Astrocyte (in vitro differentiated cells and primary cell): ENCODE results near the gene PDIA2. TPM values are rescaled to one million over a fixed set of nuclear protein-coding genes. Genes with fewer than 3 reads are reported as not detected.

Experiments used
- DNase-seq: peaks from one replicate; pipeline ENCODE4 v3.0.0-alpha.2; 2010; ENCODE audit warnings: low read depth
- FAIRE-seq: peaks from 2 replicates; lab custom pipeline; 2011; peaks lifted over from hg19 to GRCh38; lab: Jason Lieb, UNC
- H2AFZ ChIP-seq: 2 replicates; pipeline ENCODE4 v1.6.0; 2012; ENCODE audit warnings: low read depth, low read length, inconsistent platforms
- H3K27ac ChIP-seq: 2 replicates; pipeline ENCODE4 v1.5.1; 2011; ENCODE audit warnings: low read depth, low read length, inconsistent platforms
- H3K27me3 ChIP-seq: 2 replicates; pipeline ENCODE4 v1.6.0; 2011; ENCODE audit warnings: low read length, inconsistent platforms; ENCODE audit not compliant: insufficient read depth
- H3K36me3 ChIP-seq: 2 replicates; pipeline ENCODE4 v1.5.1; 2011; ENCODE audit warnings: low read length, inconsistent platforms; ENCODE audit not compliant: insufficient read depth
- H3K4me1 ChIP-seq: 2 replicates; pipeline ENCODE4 v1.5.1; 2011; ENCODE audit warnings: low read length, inconsistent platforms; ENCODE audit not compliant: insufficient read depth
- H3K4me2 ChIP-seq: 2 replicates; pipeline ENCODE4 v1.6.0; 2012; ENCODE audit warnings: low read length, inconsistent platforms
- H3K4me3 ChIP-seq: 2 replicates; pipeline ENCODE4 v1.5.1; 2011; ENCODE audit warnings: low read depth, mild to moderate bottlenecking, low read length, inconsistent platforms; ENCODE audit not compliant: insufficient read depth
- H3K79me2 ChIP-seq: 2 replicates; pipeline ENCODE4 v1.6.0; 2012; ENCODE audit warnings: mild to moderate bottlenecking, low read length, inconsistent platforms; ENCODE audit not compliant: insufficient read depth
- H3K9ac ChIP-seq: 2 replicates; pipeline ENCODE4 v1.6.0; 2012; ENCODE audit warnings: mild to moderate bottlenecking, low read length, inconsistent platforms
- H3K9me3 ChIP-seq: 2 replicates; pipeline ENCODE4 v1.5.1; 2012; ENCODE audit warnings: low read depth, mild to moderate bottlenecking, low read length, inconsistent platforms; ENCODE audit not compliant: insufficient read depth
- H4K20me1 ChIP-seq: 2 replicates; pipeline ENCODE4 v1.6.0; 2012; ENCODE audit warnings: low read length, inconsistent platforms; ENCODE audit not compliant: insufficient read depth
- H3K27ac Mint-ChIP-seq: one replicate; pipeline ENCODE4 v1.8.0; 2021; ENCODE audit warnings: mild to moderate bottlenecking, mixed read lengths; ENCODE audit not compliant: unreplicated experiment
- H3K27me3 Mint-ChIP-seq: one replicate; pipeline ENCODE4 v1.8.0; 2021; ENCODE audit warnings: low read depth, mixed read lengths; ENCODE audit not compliant: unreplicated experiment
- H3K36me3 Mint-ChIP-seq: one replicate; pipeline ENCODE4 v1.8.0; 2021; ENCODE audit warnings: low read depth, mixed read lengths; ENCODE audit not compliant: unreplicated experiment
- H3K4me1 Mint-ChIP-seq: one replicate; pipeline ENCODE4 v1.8.0; 2021; ENCODE audit warnings: low read depth, mixed read lengths; ENCODE audit not compliant: unreplicated experiment
- H3K4me3 Mint-ChIP-seq: one replicate; pipeline ENCODE4 v1.8.0; 2021; ENCODE audit warnings: mild to moderate bottlenecking, moderate library complexity, mixed read lengths; ENCODE audit not compliant: unreplicated experiment
- H3K9me3 Mint-ChIP-seq: one replicate; pipeline ENCODE4 v1.8.0; 2021; ENCODE audit warnings: mild to moderate bottlenecking, mixed read lengths; ENCODE audit not compliant: unreplicated experiment
- CTCF ChIP-seq: IDR thresholded peaks from 2 replicates; pipeline ENCODE4 v1.5.1; 2011; ENCODE audit warnings: low read depth, mild to moderate bottlenecking, inconsistent platforms, low read length, moderate library complexity; ENCODE audit not compliant: insufficient read depth
- EZH2 ChIP-seq: IDR thresholded peaks from 2 replicates; pipeline ENCODE4 v1.6.1; 2012; ENCODE audit warnings: mild to moderate bottlenecking, low read length, inconsistent platforms; ENCODE audit not compliant: insufficient read depth
- total RNA-seq: library from RNA; stranded (reverse); gene quantifications from 2 replicates; pipeline ENCODE4 v1.2.1, GENCODE V29; 2021

PDIA2 gene
- total RNA-seq, 1 donor from 2014 or later: 1.5 TPM

- Histone ChIP-seq H3K4me3 (no peak overlapping the region), H3K27me3 (no peaks in the 10 kb centered on the region), H3K4me1 (no peaks in the 10 kb centered on the region), H2AFZ (no peak overlapping the region), H3K27ac (no peak overlapping the region), H3K36me3 (no peaks in the 10 kb centered on the region), H3K9ac (no peak overlapping the region), H4K20me1 (peaks cover 31% of the 10 kb centered on the region), H3K79me2 (peaks cover 21% of the 10 kb centered on the region), H3K9me3 (no peaks in the 10 kb centered on the region), H3K4me2 (no peak overlapping the region)
- no peak overlapping the region for H3K27ac Mint-ChIP-seq
- no peaks in the 10 kb centered on the region for H3K9me3 Mint-ChIP-seq
- TF ChIP-seq CTCF (no peak), EZH2 (no peak)
- DNase-seq (no peak), FAIRE-seq (no peak)
- no peaks in the 10 kb centered on the region for H3K27me3 Mint-ChIP-seq
- no peak overlapping the region for H3K4me3 Mint-ChIP-seq
- H3K36me3 Mint-ChIP-seq: no peaks in the 10 kb centered on the region
- peaks cover 6% of the 10 kb centered on the region for H3K4me1 Mint-ChIP-seq
Observed at GRCh38 chr16:243348-243747, 39.6 kb upstream of the PDIA2 start.

GRCh38 chr16:245105-245504 lies 37.9 kb upstream of the PDIA2 start:
- Mint-ChIP-seq H3K4me3 (no peak overlapping the region), H3K27me3 (no peaks in the 10 kb centered on the region), H3K27ac (no peak overlapping the region), H3K4me1 (peaks cover 5% of the 10 kb centered on the region), H3K9me3 (no peaks in the 10 kb centered on the region), H3K36me3 (no peaks in the 10 kb centered on the region)
- H3K4me1 ChIP-seq: peaks cover under 1% of the 10 kb centered on the region
- no peaks in the 10 kb centered on the region for H3K9me3 ChIP-seq
- H3K79me2 ChIP-seq: peaks cover 15% of the 10 kb centered on the region
- no peak overlapping the region for H2AFZ ChIP-seq
- no peak for DNase-seq
- TF ChIP-seq CTCF (no peak), EZH2 (no peak)
- no peaks in the 10 kb centered on the region for H3K27me3 ChIP-seq
- no peak for FAIRE-seq
- no peaks in the 10 kb centered on the region for H3K36me3 ChIP-seq
- no peak overlapping the region for H3K4me2 ChIP-seq
- H4K20me1 ChIP-seq: peaks cover 25% of the 10 kb centered on the region
- no peak overlapping the region for H3K4me3 ChIP-seq
- H3K27ac ChIP-seq: no peak overlapping the region
- no peak overlapping the region for H3K9ac ChIP-seq

- peaks cover 3% of the 10 kb centered on the region for H3K4me1 ChIP-seq
- FAIRE-seq (no peak), DNase-seq (no peak)
- TF ChIP-seq CTCF (no peak), EZH2 (no peak)
- no peak overlapping the region for H3K27ac Mint-ChIP-seq
- peaks cover 22% of the 10 kb centered on the region for H4K20me1 ChIP-seq
- H3K4me3 ChIP-seq: no peak overlapping the region
- H2AFZ ChIP-seq: no peak overlapping the region
- H3K36me3 ChIP-seq: no peaks in the 10 kb centered on the region
- peak overlapping the region; percentile 62 for H3K4me3 Mint-ChIP-seq
- H3K4me2 ChIP-seq: no peak overlapping the region
- no peak overlapping the region for H3K27ac ChIP-seq
- no peaks in the 10 kb centered on the region for H3K9me3 Mint-ChIP-seq
- H3K36me3 Mint-ChIP-seq: peaks cover 4% of the 10 kb centered on the region
- H3K4me1 Mint-ChIP-seq: peaks cover 9% of the 10 kb centered on the region
- H3K79me2 ChIP-seq: peaks cover 2% of the 10 kb centered on the region
- H3K27me3 ChIP-seq: no peaks in the 10 kb centered on the region
- no peaks in the 10 kb centered on the region for H3K9me3 ChIP-seq
- no peak overlapping the region for H3K9ac ChIP-seq
- no peaks in the 10 kb centered on the region for H3K27me3 Mint-ChIP-seq
Observed at GRCh38 chr16:247027-247426, 35.9 kb upstream of the PDIA2 start.
